ENCODE results near the gene KRTAP5-6.
"Not testable (repeated sequence)": the region's sequence is repeated elsewhere in the genome, so short reads cannot be mapped to it uniquely, and the experiment has no call there.

The KRTAP5-6 gene

DNA sequence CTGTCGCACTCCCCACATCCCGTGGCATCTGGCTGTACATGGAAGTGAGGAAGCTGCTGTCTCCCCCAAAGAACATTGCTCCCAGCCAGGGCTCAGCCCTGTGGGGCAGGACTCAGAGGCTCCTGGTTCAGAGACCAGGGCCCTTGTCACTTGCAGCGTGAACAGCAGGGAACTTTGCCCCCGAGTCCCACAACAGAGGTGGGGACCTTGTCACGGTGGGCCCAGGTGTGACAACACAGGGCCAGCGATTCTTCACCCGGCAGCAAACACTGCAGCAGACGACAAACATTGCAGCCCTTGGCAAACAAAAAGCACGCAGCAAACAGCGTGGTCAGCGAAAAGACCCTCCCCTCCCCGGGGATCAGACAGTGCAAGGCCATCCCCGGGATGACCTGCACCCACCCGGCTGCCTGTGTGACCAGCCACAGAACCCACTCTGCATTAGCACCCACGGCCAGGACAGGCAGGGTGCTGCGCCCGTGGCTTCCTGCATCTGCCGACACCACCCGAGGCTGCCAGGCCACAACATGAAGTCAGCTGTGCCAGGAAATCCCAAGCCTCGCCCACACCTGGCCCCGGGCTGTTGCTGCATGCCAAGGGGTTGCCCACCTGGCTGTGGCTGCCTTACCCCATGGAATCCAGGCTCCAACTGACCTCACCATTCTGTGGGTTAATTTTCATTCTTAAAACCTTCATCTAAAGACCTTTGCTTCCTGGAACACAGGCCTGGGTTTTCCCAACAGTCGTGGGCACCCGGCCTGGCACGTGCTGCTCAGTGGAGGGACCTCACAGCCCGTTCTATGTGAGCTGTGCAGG lies 35.3 kb upstream of the KRTAP5-6 start:
- not testable (repeated sequence) for DNase-seq

DNA sequence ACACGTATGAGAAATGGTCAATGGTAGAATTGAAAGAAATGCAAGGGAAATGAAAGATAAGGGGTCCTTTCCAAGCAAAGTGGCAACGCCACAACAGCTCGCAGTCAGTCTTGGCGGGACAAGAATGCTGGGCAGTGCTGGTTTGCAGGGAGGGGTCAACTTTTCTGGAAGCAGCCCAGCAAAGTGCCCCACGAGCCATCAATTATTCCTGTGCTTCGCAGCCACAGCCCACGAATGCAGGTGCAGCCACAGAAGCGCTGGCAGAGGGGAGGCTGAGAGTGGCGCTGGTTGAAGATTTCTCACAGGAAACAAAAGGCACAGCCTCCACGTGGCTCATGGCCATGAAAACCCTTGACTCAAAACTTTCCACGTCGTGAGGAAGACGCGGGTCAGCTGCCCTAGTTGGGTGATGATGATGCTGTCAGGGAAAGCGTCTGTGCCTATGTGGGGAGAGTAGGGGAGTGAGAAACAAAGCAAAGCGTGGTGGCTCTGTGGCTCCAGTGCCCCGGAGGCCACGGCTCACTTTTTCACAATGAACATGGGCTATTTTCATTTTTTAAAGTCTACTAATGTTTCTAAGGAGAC lies 34.2 kb upstream of the KRTAP5-6 start:
- DNase-seq: not testable (repeated sequence)

DNA sequence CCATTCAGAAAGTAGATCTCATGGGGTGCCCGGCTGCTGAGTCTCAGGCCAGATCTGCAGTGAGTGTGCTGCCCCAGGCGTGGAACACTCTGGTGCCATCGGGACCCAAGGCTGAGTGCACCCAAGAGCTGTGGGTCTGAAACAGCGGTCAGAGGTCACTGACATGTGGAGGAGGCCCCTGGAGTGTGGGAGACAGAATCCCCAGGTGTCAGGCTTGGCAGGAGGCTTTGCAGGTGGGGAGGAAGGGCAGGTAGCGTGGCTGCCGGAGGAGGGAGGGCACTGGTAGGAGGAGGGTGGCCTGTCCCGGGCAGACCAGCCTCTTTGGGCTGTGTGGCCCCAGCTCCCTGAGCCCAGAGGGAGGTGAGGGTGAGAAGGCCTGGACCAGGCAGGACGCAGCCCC lies 31.7 kb upstream of the KRTAP5-6 start:
- DNase-seq: no peak

DNA sequence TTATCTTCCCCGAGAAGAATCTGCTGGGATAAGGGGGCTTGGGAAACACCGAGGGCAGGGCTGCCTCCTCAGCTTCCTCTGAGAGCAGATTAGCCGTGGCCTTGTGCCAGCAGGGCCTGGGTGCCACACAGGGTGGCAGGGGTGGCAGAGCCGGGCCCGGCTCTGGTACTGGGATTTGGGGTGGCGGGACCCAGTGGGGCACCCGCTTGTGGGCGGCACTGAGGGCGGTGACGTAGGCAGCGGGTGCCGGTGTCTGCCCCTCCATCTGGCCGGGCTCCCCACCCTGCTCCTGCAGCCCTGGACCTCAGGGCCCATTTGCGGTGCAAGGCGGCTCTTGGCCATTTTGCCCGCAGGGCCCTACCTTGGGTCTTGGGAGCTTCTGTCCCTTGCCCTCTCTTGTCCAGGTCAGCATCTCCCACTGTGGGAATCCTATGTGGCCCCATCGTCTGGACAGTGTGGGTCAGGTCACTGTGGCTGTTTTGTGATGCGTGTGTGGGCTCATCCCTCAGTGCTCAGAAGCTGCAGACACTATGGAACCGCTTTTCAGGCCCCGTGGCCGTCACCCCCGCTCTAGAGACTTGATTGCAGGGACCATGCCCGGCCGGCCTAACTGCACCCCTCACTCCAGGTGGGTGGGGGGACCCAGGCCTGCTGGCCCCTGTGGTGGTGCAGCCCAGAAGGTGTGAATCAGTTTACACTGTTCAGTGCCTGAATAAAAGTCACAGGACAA lies 29.7 kb upstream of the KRTAP5-6 start:
- no peak for DNase-seq

DNA sequence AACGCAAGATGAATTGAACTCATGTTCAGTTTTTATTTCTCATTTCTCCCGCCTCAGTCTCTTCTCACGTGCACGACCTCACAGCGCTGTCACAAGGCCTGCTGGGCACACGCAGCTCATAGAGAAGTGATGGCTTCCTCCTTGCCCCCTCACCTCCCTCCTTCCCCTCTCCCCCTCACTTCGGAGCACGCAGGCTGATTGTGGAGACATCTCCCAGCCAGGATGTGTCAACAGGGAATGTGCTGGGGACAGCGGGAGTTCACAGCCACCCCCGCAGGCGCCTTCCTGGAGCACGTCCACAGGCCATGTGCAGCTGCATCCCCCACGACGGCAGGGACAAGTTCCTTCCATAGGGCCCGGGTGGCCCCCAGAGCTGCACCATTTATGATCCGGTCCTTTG lies 29.1 kb upstream of the KRTAP5-6 start:
- DNase-seq: no peak

DNA sequence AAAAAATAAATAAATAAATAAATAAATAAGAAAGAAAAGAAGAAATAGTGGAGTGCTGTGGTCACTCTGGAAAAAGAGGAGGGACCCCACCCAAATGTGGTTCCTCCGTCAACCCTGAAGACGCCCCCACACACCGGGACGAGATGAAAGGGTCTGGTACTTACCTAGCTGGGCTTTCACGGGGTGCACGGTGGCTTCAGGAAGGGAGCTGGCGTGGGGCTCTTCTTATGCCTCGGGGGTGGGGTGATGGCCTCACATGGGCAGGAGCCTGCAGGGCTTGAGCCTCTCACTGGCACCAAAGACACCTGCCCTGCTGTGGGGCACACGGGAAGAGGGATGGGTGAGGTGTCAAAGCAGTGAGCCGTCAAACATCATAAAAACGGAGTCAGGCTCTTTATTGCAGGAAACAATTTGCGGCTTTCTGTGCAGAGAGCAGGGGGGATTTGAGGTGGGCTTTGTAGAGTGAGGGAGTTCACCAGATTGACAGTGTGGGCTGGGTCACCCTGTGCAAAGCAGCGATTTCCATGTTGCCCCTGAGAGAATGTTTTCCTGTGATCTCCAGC lies 28.0 kb upstream of the KRTAP5-6 start:
- DNase-seq: no peak

DNA sequence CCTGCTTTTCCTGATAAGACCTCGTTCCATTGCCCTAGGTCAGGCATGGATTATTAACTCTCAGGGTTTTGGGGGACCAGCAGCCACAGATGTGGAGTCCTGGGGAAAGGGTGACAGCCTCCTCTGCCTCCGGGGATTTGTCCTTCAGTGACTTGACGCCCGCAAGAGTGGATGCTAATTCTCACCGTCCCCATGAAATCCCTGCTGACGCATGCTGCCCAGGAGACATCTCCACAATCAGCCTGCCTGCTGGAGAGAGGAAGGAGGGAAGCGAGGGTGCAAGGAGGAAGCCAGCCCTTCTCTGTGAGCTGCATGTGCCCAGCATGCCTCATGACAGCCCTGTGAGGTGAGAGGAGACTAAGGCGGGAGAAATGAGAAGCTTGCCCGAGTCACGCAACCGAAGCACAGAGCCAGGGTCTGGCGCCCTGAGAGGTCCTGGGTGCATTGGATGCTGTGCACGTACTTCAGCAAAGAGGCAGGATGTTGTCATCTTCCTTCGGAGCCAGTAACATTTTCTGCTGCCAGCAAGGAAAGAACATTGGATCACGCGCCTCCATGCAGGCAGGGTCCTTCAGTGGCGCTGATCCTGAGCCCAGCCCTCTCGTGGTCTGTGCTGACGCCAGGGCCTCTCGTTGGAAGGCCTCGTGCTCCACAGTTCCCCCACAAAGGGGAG lies 27.3 kb upstream of the KRTAP5-6 start:
- no peak for DNase-seq

DNA sequence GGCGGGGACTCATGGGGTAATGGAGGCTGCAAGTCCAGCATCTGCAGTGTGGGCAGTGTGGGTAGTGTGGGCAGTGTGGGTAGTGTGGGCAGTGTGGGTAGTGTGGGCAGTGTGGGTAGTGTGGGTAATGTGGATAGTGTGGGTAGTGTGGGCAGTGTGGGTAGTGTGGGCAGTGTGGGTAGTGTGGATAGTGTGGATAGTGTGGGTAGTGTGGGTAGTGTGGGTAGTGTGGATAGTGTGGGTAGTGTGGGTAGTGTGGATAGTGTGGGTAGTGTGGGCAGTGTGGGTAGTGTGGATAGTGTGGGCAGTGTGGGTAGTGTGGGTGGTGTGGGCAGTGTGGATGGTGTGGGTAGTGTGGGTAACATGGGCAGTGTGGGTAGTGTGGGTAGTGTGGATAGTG lies 26.5 kb upstream of the KRTAP5-6 start:
- not testable (repeated sequence) for DNase-seq

DNA sequence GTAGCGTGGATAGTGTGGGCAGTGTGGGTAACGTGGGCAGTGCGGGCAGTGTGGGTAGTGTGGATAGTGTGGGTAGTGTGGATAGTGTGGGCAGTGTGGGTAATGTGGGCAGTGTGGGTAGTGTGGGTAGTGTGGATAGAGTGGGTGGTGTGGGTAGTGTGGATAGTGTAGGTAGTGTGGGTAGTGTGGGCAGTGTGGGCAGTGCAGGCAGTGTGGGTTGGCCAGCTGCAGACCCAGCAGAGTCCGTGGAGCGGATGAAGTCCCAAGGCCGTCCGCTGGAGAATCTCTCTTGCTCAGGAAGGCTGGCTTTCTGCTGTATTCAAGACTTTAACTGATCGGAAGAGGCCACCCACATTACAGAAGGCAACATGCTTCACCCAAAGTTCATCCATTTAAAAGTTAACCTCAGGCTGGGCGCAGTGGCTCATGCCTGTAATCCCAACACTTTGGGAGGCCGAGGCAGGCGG lies 26.1 kb upstream of the KRTAP5-6 start:
- DNase-seq: no peak

DNA sequence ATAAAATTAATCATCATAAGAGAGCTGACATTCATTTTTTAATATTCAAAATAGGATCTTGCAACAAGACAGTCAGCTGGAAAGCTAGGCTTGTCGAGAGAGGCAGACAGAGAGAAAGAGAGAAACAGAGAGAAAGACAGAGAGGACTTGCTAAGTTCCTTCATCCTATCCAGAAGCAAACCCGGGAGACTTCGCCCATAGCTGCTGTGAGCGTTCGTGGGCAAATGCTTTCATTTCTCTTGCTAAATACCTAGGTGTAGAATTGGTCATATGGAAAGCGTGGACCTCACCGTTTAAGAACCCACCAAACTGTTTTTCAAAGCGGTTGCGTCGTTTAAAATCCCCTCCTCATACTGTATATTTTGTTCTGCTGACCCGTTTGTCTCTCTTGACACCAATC lies 25.3 kb upstream of the KRTAP5-6 start:
- no peak for DNase-seq

DNA sequence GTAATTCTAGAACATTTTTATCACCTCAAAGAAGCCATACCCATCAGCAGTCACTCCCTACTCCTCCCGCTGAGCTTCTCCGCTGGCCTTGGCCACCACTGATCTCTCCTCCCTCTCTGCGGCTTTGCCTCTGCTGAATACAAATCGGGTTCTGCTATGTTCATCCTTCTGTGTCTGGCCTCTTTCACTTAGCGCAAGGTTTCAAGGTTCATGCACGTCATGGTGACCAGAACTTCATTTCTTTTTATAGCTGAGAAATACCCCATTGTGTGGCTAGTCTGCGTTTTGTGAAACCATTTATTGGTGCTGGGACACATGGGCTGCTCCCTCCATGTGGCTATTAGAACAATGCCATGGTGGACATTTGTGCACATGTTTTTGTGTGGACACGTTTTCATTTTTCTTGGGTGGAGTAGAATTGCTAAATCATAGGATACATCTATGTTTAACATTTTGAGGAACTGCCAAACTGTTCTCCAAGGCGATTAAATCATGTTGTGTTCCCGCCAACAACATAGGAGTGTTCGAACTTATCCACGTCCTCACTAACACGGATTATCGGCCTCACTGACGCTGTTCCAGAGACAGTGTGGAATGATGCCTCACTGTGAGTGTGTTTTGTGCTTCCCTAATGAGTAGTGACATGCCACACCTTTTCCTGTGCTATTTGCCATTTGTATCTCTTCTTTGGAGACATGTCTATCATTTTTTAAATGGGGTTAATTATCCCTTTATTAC lies 24.2 kb upstream of the KRTAP5-6 start:
- DNase-seq: no peak

DNA sequence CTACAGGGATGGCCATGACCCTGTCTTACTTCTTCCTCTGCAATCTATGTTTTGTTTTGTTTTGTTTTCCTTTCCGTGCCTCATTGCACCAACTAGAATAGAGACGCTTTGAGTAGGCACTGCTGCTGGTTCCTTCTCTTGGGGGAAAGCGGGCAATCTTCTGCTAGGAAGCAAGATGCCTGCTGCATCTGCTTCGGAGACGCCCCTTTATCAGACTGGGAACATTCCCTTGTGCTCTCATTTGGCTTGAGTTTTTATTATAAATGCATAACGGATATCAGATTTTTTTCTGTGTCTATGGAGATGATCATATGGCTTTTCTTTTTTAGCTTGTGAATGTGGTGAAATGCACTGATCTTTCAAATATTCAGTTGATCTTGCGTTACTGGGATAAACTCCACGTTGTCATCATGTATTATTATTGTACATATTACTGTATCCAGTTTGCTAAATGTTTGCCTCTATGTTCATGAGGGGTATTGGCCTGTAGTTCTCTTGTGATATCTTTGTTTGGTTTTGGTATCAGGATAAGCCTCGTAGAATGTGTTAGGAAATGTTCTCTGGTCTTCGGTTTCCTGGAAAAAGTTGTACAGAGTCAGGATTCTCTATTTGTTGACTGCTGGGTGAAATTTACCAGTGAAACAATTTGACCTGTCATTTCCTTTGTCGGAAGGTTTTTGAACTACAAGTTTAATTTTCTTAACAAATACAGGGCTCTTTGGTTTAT lies 23.4 kb upstream of the KRTAP5-6 start:
- DNase-seq: no peak

DNA sequence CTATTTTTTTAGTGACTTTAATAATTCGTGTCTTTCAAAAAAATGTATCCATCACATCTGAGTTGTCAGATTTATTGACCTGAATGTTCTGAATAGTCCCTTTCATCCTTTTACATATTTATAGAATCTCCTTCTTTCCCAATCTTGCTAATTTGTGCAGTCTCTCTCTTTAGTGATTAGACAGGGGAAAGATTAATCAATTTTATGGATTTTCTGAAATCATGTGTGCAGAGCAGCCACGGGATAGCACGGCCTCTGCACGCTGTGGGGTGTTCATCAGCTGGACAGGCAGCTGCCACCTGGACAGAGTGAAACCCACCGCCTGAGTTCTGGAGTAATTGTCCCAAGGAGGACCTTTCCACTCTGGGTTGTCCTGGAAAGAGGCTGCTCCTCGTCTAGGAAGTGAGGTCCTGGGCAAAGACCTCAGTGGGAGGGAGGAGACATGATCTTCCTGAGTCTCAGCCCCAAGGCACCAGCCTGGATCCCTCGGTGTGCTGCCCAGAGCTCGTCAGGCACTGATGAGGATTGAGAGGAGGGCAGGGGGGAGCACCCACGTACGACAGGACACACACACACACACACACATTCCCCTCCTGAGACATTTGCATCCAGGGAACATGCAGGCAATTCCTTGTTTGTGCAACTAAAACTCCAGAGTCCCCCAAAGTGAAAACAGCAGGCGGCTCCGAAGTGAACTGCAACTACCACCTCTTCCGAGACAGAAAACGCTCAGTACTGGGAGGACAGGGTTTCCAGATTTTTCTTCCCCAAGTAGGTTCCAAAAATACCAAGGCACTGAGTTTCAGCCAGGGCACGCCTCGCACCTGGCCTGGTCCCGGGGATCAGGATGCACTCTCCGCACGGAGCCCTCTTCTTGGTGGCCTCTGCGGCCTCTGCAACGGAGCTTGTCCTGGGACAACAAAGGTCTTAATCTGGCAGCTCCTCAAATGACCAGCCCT lies 22.5 kb upstream of the KRTAP5-6 start:
- no peak for DNase-seq

DNA sequence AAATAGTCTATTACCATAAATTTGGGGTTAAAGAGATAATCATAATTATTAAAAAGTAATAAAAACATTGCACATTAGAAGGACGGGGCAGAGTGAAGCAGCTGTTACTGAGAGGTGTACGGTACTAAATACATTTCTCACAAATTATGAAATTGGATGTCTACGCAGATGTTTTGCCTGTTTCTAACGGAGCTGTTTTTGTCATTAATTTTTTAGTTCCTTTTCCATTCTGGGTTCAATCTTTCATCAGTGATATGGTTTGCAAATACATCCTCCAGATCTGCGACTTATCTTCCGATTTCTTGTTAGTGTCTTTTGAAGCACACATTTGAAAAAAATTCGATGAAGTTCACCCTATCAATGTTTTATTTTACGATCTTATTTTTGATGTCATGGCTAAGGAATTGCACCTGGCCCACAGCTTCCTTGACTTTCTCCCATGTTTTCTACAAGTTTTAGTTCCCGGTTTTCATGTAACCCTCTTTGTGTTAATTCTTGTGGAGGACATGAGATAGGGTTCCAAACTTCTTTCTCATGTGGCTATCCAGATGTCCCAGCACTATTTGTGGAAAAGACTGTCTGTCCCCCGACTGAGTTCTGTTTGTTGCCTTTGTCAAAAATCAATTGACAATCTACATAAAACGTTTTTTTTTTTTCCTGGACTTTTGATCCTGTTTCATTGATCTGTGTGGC lies 21.3 kb upstream of the KRTAP5-6 start:
- no peak for DNase-seq

DNA sequence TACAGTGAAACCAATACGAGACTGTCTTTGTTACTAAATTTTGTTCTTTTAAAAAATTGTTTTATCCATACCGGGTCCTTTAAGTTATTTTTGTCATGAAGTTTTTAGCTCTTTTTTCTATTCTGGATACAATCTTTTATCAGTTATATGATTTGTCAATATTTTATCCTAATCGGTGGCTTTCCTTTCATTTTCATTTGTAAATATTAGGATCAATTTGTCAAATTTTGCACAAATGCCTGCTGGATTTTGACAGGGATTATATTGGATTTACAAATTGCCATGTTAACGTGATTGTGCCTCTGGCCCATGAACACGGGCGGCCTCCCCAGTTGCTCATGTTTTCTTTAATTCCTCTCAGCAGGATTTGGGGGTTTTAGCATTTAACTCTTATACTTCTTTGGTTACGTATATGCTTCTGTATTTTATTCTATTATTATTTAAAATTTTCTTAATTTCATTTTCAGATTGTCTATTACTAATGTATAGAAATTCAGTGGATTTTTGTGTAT lies 20.7 kb upstream of the KRTAP5-6 start:
- DNase-seq: no peak

DNA sequence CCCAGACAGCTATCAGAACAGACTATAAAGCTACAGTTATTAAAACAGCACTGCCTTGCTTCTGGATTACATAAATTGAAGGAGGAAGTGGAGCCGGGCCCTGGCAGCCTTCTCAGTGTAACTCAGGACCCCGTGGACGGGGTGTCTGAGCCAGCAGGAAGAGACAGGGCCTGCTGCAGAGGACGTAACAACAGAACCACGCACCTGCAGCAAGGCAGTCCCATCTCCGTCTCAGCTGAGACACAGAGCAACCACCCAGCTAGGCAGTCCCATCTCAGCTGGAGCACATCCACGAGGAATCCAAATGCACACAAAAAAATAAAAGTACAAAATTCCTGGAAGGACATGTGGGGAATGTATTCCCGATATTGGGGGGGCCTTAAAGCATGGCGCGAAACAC lies 17.1 kb upstream of the KRTAP5-6 start:
- no peak for DNase-seq

DNA sequence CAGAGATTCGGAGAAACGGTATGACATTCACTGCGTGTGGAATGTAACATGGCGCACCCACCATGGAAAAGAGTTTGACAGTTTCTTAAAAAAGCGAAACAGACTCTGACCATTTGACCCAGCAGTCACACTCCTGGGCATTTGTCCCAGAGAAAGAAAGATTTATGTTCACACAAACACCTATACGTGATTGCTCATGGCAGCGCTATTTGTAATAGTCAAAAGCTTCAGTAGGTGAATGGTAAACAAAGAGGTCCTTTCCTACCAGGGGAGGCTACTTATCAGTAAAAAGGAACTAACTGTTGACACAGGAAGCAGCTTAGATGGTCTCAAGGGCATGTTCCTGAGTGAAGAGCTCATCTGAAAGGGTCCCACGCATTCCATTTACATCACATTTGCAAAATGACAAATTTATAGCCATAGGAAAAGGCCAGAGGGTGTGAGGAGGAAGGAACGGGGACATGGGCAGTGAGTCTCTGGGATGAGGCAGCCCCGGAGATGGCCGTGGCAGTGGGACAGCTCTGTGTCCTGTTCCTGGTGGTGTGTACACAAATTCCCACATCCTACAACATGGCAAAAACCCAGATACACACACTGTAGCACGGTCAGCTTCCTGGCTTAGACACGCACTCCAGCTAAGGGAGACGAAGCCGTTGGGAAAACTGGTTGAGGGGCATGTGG lies 14.6 kb upstream of the KRTAP5-6 start:
- DNase-seq: no peak

DNA sequence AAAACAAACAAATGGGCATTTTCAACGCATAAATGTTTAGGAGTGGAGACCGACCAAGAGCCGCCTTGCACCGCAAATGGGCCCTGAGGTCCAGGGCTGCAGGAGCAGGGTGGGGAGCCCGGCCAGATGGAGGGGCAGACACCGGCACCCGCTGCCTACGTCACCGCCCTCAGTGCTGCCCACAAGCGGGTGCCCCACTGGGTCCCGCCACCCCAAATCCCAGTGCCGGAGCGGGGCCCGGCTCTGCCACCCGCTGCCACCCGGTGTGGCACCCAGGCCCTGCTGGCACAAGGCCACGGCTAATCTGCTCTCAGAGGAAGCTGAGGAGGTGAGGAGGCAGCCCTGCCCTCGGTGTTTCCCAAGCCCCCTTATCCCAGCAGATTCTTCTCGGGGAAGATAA lies 13.8 kb upstream of the KRTAP5-6 start:
- not testable (repeated sequence) for DNase-seq
